ENCODE results near the gene SBK2. TPM values are rescaled to one million over a fixed set of nuclear protein-coding genes. Genes with fewer than 3 reads are reported as not detected.
"Not testable (repeated sequence)": the region's sequence is repeated elsewhere in the genome, so short reads cannot be mapped to it uniquely, and the experiment has no call there.

The SBK2 gene
- total RNA-seq, 2 experiments from 2014 or later = not detected

- Mint-ChIP-seq H3K4me3 (no peak overlapping the region), H3K36me3 (ENCODE audit: low read depth) (no peaks in the 10 kb centered on the region), H3K27me3 (no peaks in the 10 kb centered on the region), H3K9me3 (no peaks in the 10 kb centered on the region), H3K4me1 (ENCODE audit: low read depth) (no peaks in the 10 kb centered on the region), H3K27ac (no peak overlapping the region)
- Histone ChIP-seq H3K4me1 (ENCODE audit: insufficient read depth, low read length) (no peaks in the 10 kb centered on the region), H3K9me3 (ENCODE audit: control insufficient read depth in 1 of 2, insufficient read depth in 1 of 2, low read length in 2 of 2) (no peaks in the 10 kb centered on the region), H3K27me3 (ENCODE audit: control insufficient read depth in 1 of 2, insufficient read depth in 2 of 2, low read length in 2 of 2) (no peaks in the 10 kb centered on the region), H3K4me3 (ENCODE audit: low read length) (no peak overlapping the region), H3K36me3 (ENCODE audit: insufficient read depth, low read length) (no peaks in the 10 kb centered on the region), H3K27ac (ENCODE audit: low read depth in 1 of 2, low read length in 2 of 2) (no peak overlapping the region)
- ChIA-PET POLR2A (interaction anchor here (0.6 kb wide), 1 partner anchor 21 kb away, joined by 3 read pairs; no protein-coding TSS in a partner anchor), CTCF (no interaction called here)
- intact Hi-C loops (cut with DNase I, micrococcal nuclease) = no loop called here
- ATAC-seq (ENCODE audit: poor library complexity) (no peak), DNase-seq (peak in 1 of 14 experiments; percentile 5)
- no peak for TF ChIP-seq CTCF (IDR thresholded peaks at IDR 0.05)
Observed at GRCh38 chr19:55535965-55536350, 975 bp downstream of the SBK2 start.

GRCh38 chr19:55535173-55535964 is 1.6 kb downstream of the SBK2 start:
- TF ChIP-seq CTCF (IDR thresholded peaks at IDR 0.05) = no peak
- CTCF ChIA-PET = no interaction called here
- Mint-ChIP-seq H3K27me3 (no peaks in the 10 kb centered on the region), H3K9me3 (no peaks in the 10 kb centered on the region), H3K27ac (no peak overlapping the region), H3K36me3 (ENCODE audit: low read depth) (no peaks in the 10 kb centered on the region), H3K4me1 (ENCODE audit: low read depth) (no peaks in the 10 kb centered on the region), H3K4me3 (no peak overlapping the region)
- no peaks in the 10 kb centered on the region for H3K36me3 ChIP-seq (ENCODE audit: insufficient read depth, low read length)
- intact Hi-C loops (cut with DNase I, micrococcal nuclease) = no loop called here
- ATAC-seq (ENCODE audit: poor library complexity) = no peak
- H3K4me1 ChIP-seq (ENCODE audit: insufficient read depth, low read length) = no peaks in the 10 kb centered on the region
- no peak overlapping the region for H3K27ac ChIP-seq (ENCODE audit: low read depth in 1 of 2, low read length in 2 of 2)
- POLR2A ChIA-PET = interaction anchor here (0.6 kb wide), 1 partner anchor 21 kb away, joined by 3 read pairs; no protein-coding TSS in a partner anchor
- no peaks in the 10 kb centered on the region for H3K9me3 ChIP-seq (ENCODE audit: control insufficient read depth in 1 of 2, insufficient read depth in 1 of 2, low read length in 2 of 2)
- no peak for DNase-seq
- H3K27me3 ChIP-seq (ENCODE audit: control insufficient read depth in 1 of 2, insufficient read depth in 2 of 2, low read length in 2 of 2) = no peaks in the 10 kb centered on the region
- H3K4me3 ChIP-seq (ENCODE audit: low read length) = no peak overlapping the region

GRCh38 chr19:55534280-55534679 is 2.7 kb downstream of the SBK2 start:
- H3K36me3 Mint-ChIP-seq (ENCODE audit: low read depth); ATAC-seq (ENCODE audit: poor library complexity); H3K27ac Mint-ChIP-seq; CTCF ChIA-PET; H3K27me3 Mint-ChIP-seq; H3K4me3 Mint-ChIP-seq; H3K4me3 ChIP-seq (ENCODE audit: low read length); H3K36me3 ChIP-seq (ENCODE audit: insufficient read depth, low read length); H3K27me3 ChIP-seq (ENCODE audit: control insufficient read depth in 1 of 2, insufficient read depth in 2 of 2, low read length in 2 of 2); H3K4me1 ChIP-seq (ENCODE audit: insufficient read depth, low read length); intact Hi-C loops (cut with DNase I, micrococcal nuclease); H3K4me1 Mint-ChIP-seq (ENCODE audit: low read depth); POLR2A ChIA-PET; DNase-seq; H3K9me3 Mint-ChIP-seq; H3K9me3 ChIP-seq (ENCODE audit: control insufficient read depth in 1 of 2, insufficient read depth in 1 of 2, low read length in 2 of 2); H3K27ac ChIP-seq (ENCODE audit: low read depth in 1 of 2, low read length in 2 of 2): not testable (repeated sequence)

GRCh38 chr19:55530996-55531395 is 5.9 kb downstream of the SBK2 start:
- ATAC-seq (ENCODE audit: poor library complexity) (no peak), DNase-seq (peak in 1 of 14 experiments; percentile 10)
- Mint-ChIP-seq H3K4me3 (no peak overlapping the region), H3K27ac (no peak overlapping the region), H3K4me1 (ENCODE audit: low read depth) (no peaks in the 10 kb centered on the region), H3K9me3 (no peaks in the 10 kb centered on the region), H3K27me3 (no peaks in the 10 kb centered on the region), H3K36me3 (ENCODE audit: low read depth) (no peaks in the 10 kb centered on the region)
- Histone ChIP-seq H3K4me3 (ENCODE audit: low read length) (no peak overlapping the region), H3K27ac (ENCODE audit: low read depth in 1 of 2, low read length in 2 of 2) (no peak overlapping the region), H3K4me1 (ENCODE audit: insufficient read depth, low read length) (no peaks in the 10 kb centered on the region), H3K36me3 (ENCODE audit: insufficient read depth, low read length) (no peaks in the 10 kb centered on the region), H3K27me3 (ENCODE audit: control insufficient read depth in 1 of 2, insufficient read depth in 2 of 2, low read length in 2 of 2) (no peaks in the 10 kb centered on the region), H3K9me3 (ENCODE audit: control insufficient read depth in 1 of 2, insufficient read depth in 1 of 2, low read length in 2 of 2) (no peaks in the 10 kb centered on the region)
- TF ChIP-seq CTCF (IDR thresholded peaks at IDR 0.05) = no peak
- ChIA-PET POLR2A (no interaction called here), CTCF (no interaction called here)
- intact Hi-C loops (cut with DNase I, micrococcal nuclease) = no loop called here

Data from CD4-positive, alpha-beta T cell (primary cell).